ENCODE measurements around the gene CEP89. TPM values are rescaled to one million over a fixed set of nuclear protein-coding genes. Genes with fewer than 3 reads are reported as not detected.

The CEP89 gene
- total RNA-seq, 2 donors from 2014 or later = 19.3 to 20.6 TPM

DNA sequence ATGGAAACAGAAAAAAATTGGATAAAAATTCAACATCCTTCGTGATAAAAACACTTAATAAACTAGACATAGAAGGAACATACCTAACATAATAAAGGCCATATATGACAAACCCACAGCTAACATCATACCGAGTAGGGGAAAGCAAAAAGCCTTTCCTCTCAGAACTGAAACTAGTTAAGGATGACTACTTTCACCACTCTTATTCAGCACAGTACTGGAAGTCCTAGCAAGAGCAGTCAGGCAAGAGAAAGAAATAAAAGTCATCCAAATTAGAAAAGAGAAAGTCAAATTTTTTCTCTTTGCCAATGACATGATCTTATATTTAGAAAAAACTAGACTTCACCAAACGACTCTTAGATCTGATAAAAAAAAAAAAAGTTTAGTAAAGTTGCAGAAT, 76.4 kb downstream of the CEP89 start:
- H3K4me3 ChIP-seq = no peak overlapping the region
- H3K27ac ChIP-seq = no peak overlapping the region
- no peak for DNase-seq (ENCODE audit: low spot score)
- no peaks in the 10 kb centered on the region for H3K9me3 ChIP-seq
- WGBS = 93% methylated on average over 3 of the region's 3 CpGs
- no peaks in the 10 kb centered on the region for H3K4me1 ChIP-seq (replicated peaks)
- no peaks in the 10 kb centered on the region for H3K36me3 ChIP-seq
- TF ChIP-seq POLR2A (IDR thresholded peaks at IDR 0.05) (no peak), POLR2AphosphoS5 (IDR thresholded peaks at IDR 0.05) (no peak), CTCF (IDR thresholded peaks at IDR 0.05) (no peak)
- intact Hi-C loops (cut with DNase I) = no loop called here
- H3K27me3 ChIP-seq (replicated peaks; ENCODE audit: insufficient read depth) = no peaks in the 10 kb centered on the region

DNA sequence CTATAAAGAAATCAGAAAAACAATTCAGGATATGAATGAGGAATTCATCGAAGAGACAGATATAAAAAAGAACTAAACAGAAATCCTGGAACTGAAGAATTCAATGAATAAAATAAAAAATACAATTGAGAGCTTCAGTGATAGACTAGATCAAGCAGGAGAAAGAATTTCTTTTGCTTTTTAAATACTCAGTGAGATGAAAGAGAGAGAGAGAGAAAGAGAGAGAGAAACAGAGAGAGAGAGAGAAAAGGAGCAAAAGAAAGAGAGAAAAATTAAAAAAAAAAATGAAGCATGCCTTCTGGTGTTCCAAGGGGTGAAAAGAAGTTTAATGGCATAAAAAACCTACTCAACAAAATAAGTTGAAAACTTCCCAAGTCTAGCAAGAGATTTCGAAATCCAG, 80.1 kb downstream of the CEP89 start:
- no peaks in the 10 kb centered on the region for H3K36me3 ChIP-seq
- no peak overlapping the region for H3K27ac ChIP-seq
- TF ChIP-seq CTCF (IDR thresholded peaks at IDR 0.05) (no peak), POLR2AphosphoS5 (IDR thresholded peaks at IDR 0.05) (no peak), POLR2A (IDR thresholded peaks at IDR 0.05) (no peak)
- intact Hi-C loops (cut with DNase I) = no loop called here
- no peak for DNase-seq (ENCODE audit: low spot score)
- H3K4me1 ChIP-seq (replicated peaks) = no peaks in the 10 kb centered on the region
- H3K4me3 ChIP-seq = no peak overlapping the region
- WGBS = 94% methylated on average over 2 of the region's 2 CpGs
- H3K27me3 ChIP-seq (replicated peaks; ENCODE audit: insufficient read depth) = no peaks in the 10 kb centered on the region
- H3K9me3 ChIP-seq = no peaks in the 10 kb centered on the region

- Histone ChIP-seq H3K27me3 (replicated peaks; ENCODE audit: insufficient read depth) (no peaks in the 10 kb centered on the region), H3K36me3 (no peaks in the 10 kb centered on the region), H3K27ac (no peak overlapping the region), H3K9me3 (no peaks in the 10 kb centered on the region), H3K4me1 (replicated peaks) (no peaks in the 10 kb centered on the region), H3K4me3 (no peak overlapping the region)
- TF ChIP-seq CTCF (IDR thresholded peaks at IDR 0.05) (no peak), POLR2A (IDR thresholded peaks at IDR 0.05) (no peak), POLR2AphosphoS5 (IDR thresholded peaks at IDR 0.05) (no peak)
- DNase-seq (ENCODE audit: low spot score) = no peak
- intact Hi-C loops (cut with DNase I) = no loop called here
- 98% methylated on average over 10 of the region's 10 CpGs for WGBS
Measured at GRCh38 chr19:32890841-32891240, 80.9 kb downstream of the CEP89 start.

DNA sequence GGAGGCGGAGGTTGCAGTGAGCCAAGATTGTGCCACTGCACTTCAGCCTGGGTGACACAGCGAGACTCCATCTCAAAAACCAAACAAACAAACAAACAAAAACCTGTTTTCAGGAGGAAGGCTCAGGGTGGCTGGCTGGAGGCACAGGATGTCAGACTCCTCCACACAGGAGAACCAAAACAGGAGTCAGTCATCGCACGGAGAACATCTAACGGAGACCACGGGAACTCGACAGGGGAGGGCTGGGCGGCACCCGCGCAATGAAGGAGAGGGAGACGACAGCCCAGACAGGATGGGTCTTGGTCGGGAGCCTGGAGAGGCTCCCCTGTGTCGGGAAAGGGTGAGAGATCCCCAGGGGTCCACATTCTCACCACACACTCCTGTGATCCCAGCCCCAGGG, 81.4 kb downstream of the CEP89 start:
- DNase-seq (ENCODE audit: low spot score) = no peak
- Histone ChIP-seq H3K27ac (no peak overlapping the region), H3K36me3 (no peaks in the 10 kb centered on the region), H3K27me3 (replicated peaks; ENCODE audit: insufficient read depth) (no peaks in the 10 kb centered on the region), H3K4me3 (no peak overlapping the region), H3K4me1 (replicated peaks) (no peaks in the 10 kb centered on the region), H3K9me3 (no peaks in the 10 kb centered on the region)
- no peak for TF ChIP-seq POLR2AphosphoS5 (IDR thresholded peaks at IDR 0.05)
- TF ChIP-seq POLR2A (IDR thresholded peaks at IDR 0.05) = no peak
- no peak for TF ChIP-seq CTCF (IDR thresholded peaks at IDR 0.05)
- intact Hi-C loops (cut with DNase I) = no loop called here
- WGBS = 92% methylated on average over 13 of the region's 13 CpGs

DNA sequence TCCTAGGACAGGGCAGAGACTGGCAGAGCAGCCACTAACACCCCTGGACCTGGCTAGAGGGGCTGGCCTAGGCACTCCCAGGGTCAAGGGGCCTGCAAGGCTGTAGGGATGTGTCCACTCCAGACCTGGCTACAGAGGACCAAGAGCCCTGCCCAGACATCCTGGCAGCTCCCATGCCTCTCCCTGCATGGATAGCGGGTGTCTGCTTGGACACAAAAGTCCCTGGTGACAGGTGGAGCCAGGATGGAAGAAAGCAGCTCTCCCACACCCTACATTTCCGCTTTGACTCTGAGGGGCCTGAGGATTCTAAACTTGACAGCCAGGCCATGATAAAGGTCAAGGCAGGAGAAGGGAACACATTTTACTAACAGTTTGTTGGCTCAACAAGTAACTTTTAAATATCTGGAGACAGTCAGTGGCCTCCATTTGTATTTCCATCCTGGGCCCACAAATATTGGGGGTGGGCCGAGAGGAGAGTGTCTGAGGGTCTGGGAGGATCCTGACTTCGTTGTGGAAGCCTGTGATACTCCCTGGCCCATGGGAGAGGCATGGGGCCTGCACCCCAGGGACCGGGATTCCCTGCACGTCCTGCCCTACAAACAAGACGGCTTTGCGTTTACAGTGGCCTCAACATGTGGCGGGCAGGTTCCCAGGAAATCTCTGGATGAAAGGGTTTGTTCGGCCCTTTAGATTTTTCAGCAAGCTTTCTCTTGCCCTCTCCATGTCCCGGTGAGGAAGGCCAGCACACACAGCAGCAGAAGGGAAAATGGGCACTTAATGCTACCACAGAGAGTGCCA, 82.4 kb downstream of the CEP89 start:
- Histone ChIP-seq H3K27me3 (replicated peaks; ENCODE audit: insufficient read depth) (no peaks in the 10 kb centered on the region), H3K36me3 (no peaks in the 10 kb centered on the region), H3K9me3 (no peaks in the 10 kb centered on the region), H3K4me1 (replicated peaks) (no peaks in the 10 kb centered on the region), H3K4me3 (no peak overlapping the region), H3K27ac (no peak overlapping the region)
- no peak for DNase-seq (ENCODE audit: low spot score)
- no peak for TF ChIP-seq CTCF (IDR thresholded peaks at IDR 0.05)
- TF ChIP-seq POLR2AphosphoS5 (IDR thresholded peaks at IDR 0.05) = no peak
- WGBS = 94% methylated on average over 11 of the region's 11 CpGs
- intact Hi-C loops (cut with DNase I) = no loop called here
